ENCODE measurements around the gene MTMR3.
"Not testable (repeated sequence)": the region's sequence is repeated elsewhere in the genome, so short reads cannot be mapped to it uniquely, and the experiment has no call there.

MTMR3 gene

GRCh38 chr22:30061094-30061493 lies 178.1 kb downstream of the MTMR3 start:
- not testable (repeated sequence) for DNase-seq

GRCh38 chr22:30062259-30062658 lies 179.3 kb downstream of the MTMR3 start:
- no peak for DNase-seq

GRCh38 chr22:30062950-30063349 lies 180.0 kb downstream of the MTMR3 start:
- DNase-seq = no peak

GRCh38 chr22:30064172-30064571 lies 181.2 kb downstream of the MTMR3 start:
- DNase-seq = no peak

- no peak for DNase-seq
Measured at GRCh38 chr22:30073743-30074142, 190.8 kb downstream of the MTMR3 start.

GRCh38 chr22:30074147-30074546 lies 191.2 kb downstream of the MTMR3 start:
- DNase-seq = no peak

- DNase-seq = no peak
Measured at GRCh38 chr22:30074994-30075393, 192.0 kb downstream of the MTMR3 start.

GRCh38 chr22:30077279-30077880 lies 194.4 kb downstream of the MTMR3 start:
- DNase-seq = no peak

- DNase-seq = no peak
Measured at GRCh38 chr22:30078320-30079311, 195.6 kb downstream of the MTMR3 start.

- no peak for DNase-seq
Measured at GRCh38 chr22:30079952-30080533, 197.1 kb downstream of the MTMR3 start, which contains the start of gene HORMAD2. Gene HORMAD2, plus strand, starts transcription at chr22:30080464. Its CDS starts 13,489 bp downstream, at chr22:30093953.
